Breast epithelium (tissue), 4 donors: ENCODE measurements around the gene TOE1. TPM values are rescaled to one million over a fixed set of nuclear protein-coding genes. Genes with fewer than 3 reads are reported as not detected.
A peak's percentile ranks its signal among the peaks of the same experiment; 100 is the strongest.
"Not testable (repeated sequence)": the region's sequence is repeated elsewhere in the genome, so short reads cannot be mapped to it uniquely, and the experiment has no call there.

Experiments used
- DNase-seq, 2 donors: peaks; one replicate each; pipeline ENCODE4 v3.0.0-alpha.2; 2019; ENCODE audit warnings: low spot score in 2 of 2
- H3K27ac ChIP-seq, 2 donors: fragments of 200-600 bp; sonication (generic) in 1 of 2; one replicate each; pipeline ENCODE4 v1.5.1; 2016 to 2019; ENCODE audit warnings: mild to moderate bottlenecking in 1 of 2
- H3K27me3 ChIP-seq, 2 donors: fragments of 200-600 bp; sonication (generic) in 1 of 2; one replicate each; pipeline versions ENCODE4 v1.5.1 to v1.6.0; 2017 to 2019; ENCODE audit warnings: control low read depth in 1 of 2, mild to moderate bottlenecking in 1 of 2
- H3K36me3 ChIP-seq: fragments of 200-600 bp; one replicate; pipeline ENCODE4 v1.5.1; 2019
- H3K4me1 ChIP-seq, 2 donors: fragments of 200-600 bp; sonication (generic); one replicate each; pipeline ENCODE4 v1.5.1; 2016 to 2019; ENCODE audit warnings: control low read depth in 1 of 2
- H3K4me3 ChIP-seq, 3 donors: fragments of 200-600 bp; sonication (generic); 1 replicate in 2 of 3; 2 replicates in 1 of 3; pipeline ENCODE4 v1.5.1; 2016 to 2019; ENCODE audit warnings: mild to moderate bottlenecking in 3 of 3, moderate library complexity in 2 of 3
- H3K9me3 ChIP-seq, 2 donors: fragments of 200-600 bp; sonication (generic) in 1 of 2; one replicate each; pipeline ENCODE4 v1.5.1; 2016 to 2019; ENCODE audit warnings: control low read depth in 1 of 2
- CTCF ChIP-seq, 3 donors: fragments of 450-650 bp; IDR thresholded peaks; one replicate each; pipeline ENCODE4 v1.5.1; 2016 to 2017; ENCODE audit warnings: antibody characterized with exemption in 3 of 3, mild to moderate bottlenecking in 3 of 3, moderate library complexity in 3 of 3
- POLR2A ChIP-seq: fragments of 450-650 bp; IDR thresholded peaks from one replicate; pipeline ENCODE4 v1.6.1; 2016; ENCODE audit warnings: antibody characterized with exemption, mild to moderate bottlenecking, moderate library complexity
- POLR2AphosphoS5 ChIP-seq, 3 donors: sonication (generic); formaldehyde crosslinking; IDR thresholded peaks; one replicate each; pipeline ENCODE4 v1.6.1; 2017; ENCODE audit warnings: antibody characterized with exemption in 3 of 3
- intact Hi-C: fragments of 100-400 bp; cut with DNase I; formaldehyde crosslinking; loops from one replicate; pipeline ENCODE4 v1.15.1; 2023; ENCODE audit warnings: low total_unique reads
- total RNA-seq, 3 donors: library from RNA; depleted of rRNA; stranded (reverse); fragments of >200 nt; gene quantifications; one replicate each; pipeline ENCODE4 v1.1.0, GENCODE V29; 2016

Gene TOE1
- 10 to 100 TPM in 2 of 3 donors, 1 to 10 TPM in 1; 8.6 to 21.2 (median 11.1) TPM for total RNA-seq

GRCh38 chr1:45339789-45340558 is at the start of gene TOE1, which contains the start of gene MUTYH:
Gene TOE1 (plus strand): TSS chr1:45340170. CDS start chr1:45340253, 83 bp downstream.
Gene MUTYH (minus strand): TSS chr1:45340440. CDS start chr1:45334505, 5,935 bp downstream.
- no peaks in the 10 kb centered on the region for H3K9me3 ChIP-seq
- intact Hi-C loops = no loop called here
- peak; percentile 86 to 88 for DNase-seq

GRCh38 chr1:45291002-45291401 is 49.0 kb upstream of the TOE1 start:
- H3K27me3 ChIP-seq, H3K4me1 ChIP-seq, H3K27ac ChIP-seq, H3K4me3 ChIP-seq, DNase-seq, H3K9me3 ChIP-seq, H3K36me3 ChIP-seq, intact Hi-C loops: not testable (repeated sequence)

More at GRCh38 chr1:45339789-45340558, at the start of gene TOE1, which contains the start of gene MUTYH:
- no peaks in the 10 kb centered on the region for H3K27me3 ChIP-seq
- peak within 1 kb of the TSS; percentile 77 to 82 (median 81) for H3K4me3 ChIP-seq
- H3K4me1 ChIP-seq = peaks cover 5 to 15% of the 10 kb centered on the region in 2 donors
- no peaks in the 10 kb centered on the region for H3K36me3 ChIP-seq
- peak within 1 kb of the TSS; percentile 95 to 97 for H3K27ac ChIP-seq
- peak; percentile 37 for TF ChIP-seq POLR2A
- TF ChIP-seq CTCF (IDR thresholded peaks at IDR 0.05) = no peak
- TF ChIP-seq POLR2AphosphoS5 (IDR thresholded peaks at IDR 0.05) = peak in 2 of 3 donors; percentile 74 to 89

GRCh38 chr1:45291716-45292115 is 48.3 kb upstream of the TOE1 start:
- H3K36me3 ChIP-seq = no peaks in the 10 kb centered on the region
- intact Hi-C loops = no loop called here
- DNase-seq = no peak
- TF ChIP-seq POLR2AphosphoS5 (IDR thresholded peaks at IDR 0.05) = no peak
- TF ChIP-seq CTCF (IDR thresholded peaks at IDR 0.05) = no peak
- no peak for TF ChIP-seq POLR2A
- H3K27ac ChIP-seq = no peak overlapping the region
- no peaks in the 10 kb centered on the region for H3K27me3 ChIP-seq
- no peak overlapping the region for H3K4me3 ChIP-seq
- no peaks in the 10 kb centered on the region for H3K4me1 ChIP-seq
- no peaks in the 10 kb centered on the region for H3K9me3 ChIP-seq

- intact Hi-C loops = no loop called here
- no peak for DNase-seq
- TF ChIP-seq POLR2AphosphoS5 (IDR thresholded peaks at IDR 0.05) (no peak), CTCF (IDR thresholded peaks at IDR 0.05) (no peak), POLR2A (no peak)
- Histone ChIP-seq H3K36me3 (no peaks in the 10 kb centered on the region), H3K9me3 (no peaks in the 10 kb centered on the region), H3K4me1 (no peaks in the 10 kb centered on the region), H3K27me3 (no peaks in the 10 kb centered on the region), H3K27ac (no peak overlapping the region), H3K4me3 (no peak overlapping the region)
Observed at GRCh38 chr1:45297666-45298356, 42.2 kb upstream of the TOE1 start.

GRCh38 chr1:45299296-45299695 is 40.7 kb upstream of the TOE1 start:
- no peaks in the 10 kb centered on the region for H3K27me3 ChIP-seq
- no peak overlapping the region for H3K4me3 ChIP-seq
- DNase-seq = no peak
- TF ChIP-seq CTCF (IDR thresholded peaks at IDR 0.05) (no peak), POLR2A (no peak), POLR2AphosphoS5 (IDR thresholded peaks at IDR 0.05) (no peak)
- intact Hi-C loops = no loop called here
- H3K27ac ChIP-seq = no peak overlapping the region
- peaks cover 0 to 1% of the 10 kb centered on the region in 2 donors for H3K4me1 ChIP-seq
- no peaks in the 10 kb centered on the region for H3K36me3 ChIP-seq
- H3K9me3 ChIP-seq = no peaks in the 10 kb centered on the region
